Measurements from ENCODE around the gene PPP6R2. TPM values are rescaled to one million over a fixed set of nuclear protein-coding genes. Genes with fewer than 3 reads are reported as not detected.

Gene PPP6R2
- total and polyA plus RNA-seq, 9 of the 15 experiments (the other 6 are each of a cell fraction or from before 2014, with no cell fraction given), result 0.32 to 39.8 (median 21.4) TPM

DNA sequence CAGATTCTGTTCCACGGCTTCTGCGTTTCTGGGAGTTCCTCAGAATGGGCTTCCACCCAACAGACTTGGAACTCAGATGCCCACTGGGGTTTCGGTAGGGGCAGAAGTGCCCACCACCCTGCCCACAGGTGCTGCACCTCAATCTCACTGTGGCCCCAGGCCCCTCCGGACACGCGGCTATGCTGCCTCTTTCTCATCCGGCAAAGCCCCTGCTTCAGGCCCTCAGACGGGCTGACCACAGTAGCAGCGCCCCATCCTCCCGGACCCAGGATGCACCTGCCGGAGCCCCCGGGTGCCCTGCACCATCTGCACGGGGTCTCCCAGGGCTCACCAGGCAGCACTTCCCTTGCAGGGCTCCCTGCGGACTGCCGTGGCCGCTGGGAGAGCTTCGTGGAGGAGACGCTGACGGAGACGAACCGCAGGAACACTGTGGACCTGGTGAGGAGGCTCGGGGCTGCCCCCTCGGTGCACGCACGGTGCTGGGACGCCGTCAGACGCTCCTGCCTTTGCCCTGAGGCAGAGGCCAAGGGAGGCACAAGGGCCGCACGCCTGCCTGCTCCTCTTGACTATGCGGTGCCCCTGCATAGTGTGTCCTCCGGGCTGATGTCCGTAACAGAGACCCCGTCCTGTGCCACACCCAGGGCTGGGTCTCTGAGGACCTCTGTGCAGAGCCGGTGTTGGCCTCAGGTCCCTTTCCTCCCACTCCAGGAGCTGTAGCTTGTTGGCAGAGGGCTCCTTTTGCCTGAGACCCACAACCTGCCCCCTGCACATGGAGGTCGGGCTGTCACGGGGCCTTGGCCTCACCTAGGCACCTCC is 93.1 kb downstream of the PPP6R2 start:
- Histone ChIP-seq H3K27ac (ENCODE audit: extremely low read depth, low read depth, low read length) (no peak overlapping the region), H3K9me1 (ENCODE audit: control insufficient read depth, insufficient read depth, low read length) (no peaks in the 10 kb centered on the region), H3K4me1 (replicated peaks in 1 of 2; ENCODE audit: control insufficient read depth in 2 of 2, insufficient read depth in 2 of 2, low read length in 2 of 2) (peaks cover 0 to 5% of the 10 kb centered on the region in 2 experiments; a peak in 1 of 5 replicates), H3K27me3 (ENCODE audit: control insufficient read depth in 2 of 2, insufficient read depth in 2 of 2, low read length in 2 of 2) (no peaks in the 10 kb centered on the region), H3K4me3 (no peak overlapping the region), H3K9me3 (replicated peaks; ENCODE audit: control insufficient read depth, insufficient read depth, low read depth, low read length) (no peaks in the 10 kb centered on the region), H3K36me3 (ENCODE audit: control insufficient read depth, insufficient read depth, low read length) (peaks cover 62% of the 10 kb centered on the region; the same call in 2 of the 3 replicates), H3K79me2 (ENCODE audit: control insufficient read depth, insufficient read depth, low read length) (no peaks in the 10 kb centered on the region), H4K20me1 (replicated peaks; ENCODE audit: control insufficient read depth, insufficient read depth, low read length) (no peaks in the 10 kb centered on the region), H3K4me2 (ENCODE audit: insufficient read depth, low read length) (no peak overlapping the region), H3K9ac (ENCODE audit: insufficient read depth in 1 of 2, low read depth in 2 of 2, low read length in 2 of 2) (no peak overlapping the region), H2AFZ (ENCODE audit: low read depth, low read length) (no peak overlapping the region)
- POLR2A ChIA-PET, result interaction anchor here (0.9 to 1.2 kb wide), 2 partner anchors 10 to 15 kb away, joined by 5 read pairs; no protein-coding TSS in a partner anchor
- DNase-seq (ENCODE audit: extremely low read depth in 1 of 4, low spot score in 3 of 4), result no peak
- CTCF ChIA-PET (ENCODE audit: low intra/inter-chr PET ratio), result no interaction called here
- intact Hi-C loops (cut with micrococcal nuclease), result no loop called here
- 96% methylated on average over 15 of the region's 37 CpGs for WGBS (ENCODE audit: insufficient coverage, low coverage, missing lambda C conversion rate)
- in situ Hi-C loops (cut with MboI), result no loop called here
- FAIRE-seq, result no peak
- no peak for ATAC-seq
- no TSS peak for BruUV-seq (replicated peaks)
- TF ChIP-seq FOXA1 (IDR thresholded peaks at IDR 0.05; ENCODE audit: borderline replicate concordance) (no peak), ATF7 (IDR thresholded peaks at IDR 0.05) (no peak), SPI1 (IDR thresholded peaks at IDR 0.05; ENCODE audit: borderline replicate concordance, low read depth, low read length) (no peak), ZNF354B (CRISPR knock-in tag; IDR thresholded peaks at IDR 0.05) (no peak), ZNF766 (CRISPR knock-in tag; conservative IDR thresholded peaks at IDR 0.05) (no peak), E2F3 (CRISPR knock-in tag; IDR thresholded peaks at IDR 0.05) (no peak), HNRNPLL (IDR thresholded peaks at IDR 0.05; ENCODE audit: low read depth, low read length, poor library complexity, severe bottlenecking) (no peak), BCOR (IDR thresholded peaks at IDR 0.05) (no peak), ZNF165 (CRISPR knock-in tag; IDR thresholded peaks at IDR 0.05; ENCODE audit: borderline replicate concordance) (no peak), TCF7L2 (IDR thresholded peaks at IDR 0.05; ENCODE audit: low read depth, low read length) (no peak)
- TF ChIP-seq, protein P1, sequence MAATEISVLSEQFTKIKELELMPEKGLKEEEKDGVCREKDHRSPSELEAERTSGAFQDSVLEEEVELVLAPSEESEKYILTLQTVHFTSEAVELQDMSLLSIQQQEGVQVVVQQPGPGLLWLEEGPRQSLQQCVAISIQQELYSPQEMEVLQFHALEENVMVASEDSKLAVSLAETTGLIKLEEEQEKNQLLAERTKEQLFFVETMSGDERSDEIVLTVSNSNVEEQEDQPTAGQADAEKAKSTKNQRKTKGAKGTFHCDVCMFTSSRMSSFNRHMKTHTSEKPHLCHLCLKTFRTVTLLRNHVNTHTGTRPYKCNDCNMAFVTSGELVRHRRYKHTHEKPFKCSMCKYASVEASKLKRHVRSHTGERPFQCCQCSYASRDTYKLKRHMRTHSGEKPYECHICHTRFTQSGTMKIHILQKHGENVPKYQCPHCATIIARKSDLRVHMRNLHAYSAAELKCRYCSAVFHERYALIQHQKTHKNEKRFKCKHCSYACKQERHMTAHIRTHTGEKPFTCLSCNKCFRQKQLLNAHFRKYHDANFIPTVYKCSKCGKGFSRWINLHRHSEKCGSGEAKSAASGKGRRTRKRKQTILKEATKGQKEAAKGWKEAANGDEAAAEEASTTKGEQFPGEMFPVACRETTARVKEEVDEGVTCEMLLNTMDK (IDR thresholded peaks at IDR 0.05; ENCODE audit: borderline replicate concordance, insufficient read depth, low read depth, low read length, poor library complexity, severe bottlenecking), result no peak
- TF ChIP-seq, protein P2, sequence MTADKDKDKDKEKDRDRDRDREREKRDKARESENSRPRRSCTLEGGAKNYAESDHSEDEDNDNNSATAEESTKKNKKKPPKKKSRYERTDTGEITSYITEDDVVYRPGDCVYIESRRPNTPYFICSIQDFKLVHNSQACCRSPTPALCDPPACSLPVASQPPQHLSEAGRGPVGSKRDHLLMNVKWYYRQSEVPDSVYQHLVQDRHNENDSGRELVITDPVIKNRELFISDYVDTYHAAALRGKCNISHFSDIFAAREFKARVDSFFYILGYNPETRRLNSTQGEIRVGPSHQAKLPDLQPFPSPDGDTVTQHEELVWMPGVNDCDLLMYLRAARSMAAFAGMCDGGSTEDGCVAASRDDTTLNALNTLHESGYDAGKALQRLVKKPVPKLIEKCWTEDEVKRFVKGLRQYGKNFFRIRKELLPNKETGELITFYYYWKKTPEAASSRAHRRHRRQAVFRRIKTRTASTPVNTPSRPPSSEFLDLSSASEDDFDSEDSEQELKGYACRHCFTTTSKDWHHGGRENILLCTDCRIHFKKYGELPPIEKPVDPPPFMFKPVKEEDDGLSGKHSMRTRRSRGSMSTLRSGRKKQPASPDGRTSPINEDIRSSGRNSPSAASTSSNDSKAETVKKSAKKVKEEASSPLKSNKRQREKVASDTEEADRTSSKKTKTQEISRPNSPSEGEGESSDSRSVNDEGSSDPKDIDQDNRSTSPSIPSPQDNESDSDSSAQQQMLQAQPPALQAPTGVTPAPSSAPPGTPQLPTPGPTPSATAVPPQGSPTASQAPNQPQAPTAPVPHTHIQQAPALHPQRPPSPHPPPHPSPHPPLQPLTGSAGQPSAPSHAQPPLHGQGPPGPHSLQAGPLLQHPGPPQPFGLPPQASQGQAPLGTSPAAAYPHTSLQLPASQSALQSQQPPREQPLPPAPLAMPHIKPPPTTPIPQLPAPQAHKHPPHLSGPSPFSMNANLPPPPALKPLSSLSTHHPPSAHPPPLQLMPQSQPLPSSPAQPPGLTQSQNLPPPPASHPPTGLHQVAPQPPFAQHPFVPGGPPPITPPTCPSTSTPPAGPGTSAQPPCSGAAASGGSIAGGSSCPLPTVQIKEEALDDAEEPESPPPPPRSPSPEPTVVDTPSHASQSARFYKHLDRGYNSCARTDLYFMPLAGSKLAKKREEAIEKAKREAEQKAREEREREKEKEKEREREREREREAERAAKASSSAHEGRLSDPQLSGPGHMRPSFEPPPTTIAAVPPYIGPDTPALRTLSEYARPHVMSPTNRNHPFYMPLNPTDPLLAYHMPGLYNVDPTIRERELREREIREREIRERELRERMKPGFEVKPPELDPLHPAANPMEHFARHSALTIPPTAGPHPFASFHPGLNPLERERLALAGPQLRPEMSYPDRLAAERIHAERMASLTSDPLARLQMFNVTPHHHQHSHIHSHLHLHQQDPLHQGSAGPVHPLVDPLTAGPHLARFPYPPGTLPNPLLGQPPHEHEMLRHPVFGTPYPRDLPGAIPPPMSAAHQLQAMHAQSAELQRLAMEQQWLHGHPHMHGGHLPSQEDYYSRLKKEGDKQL (CRISPR knock-in tag; IDR thresholded peaks at IDR 0.05; ENCODE audit: borderline replicate concordance), result no peak
- TF ChIP-seq, protein P3, sequence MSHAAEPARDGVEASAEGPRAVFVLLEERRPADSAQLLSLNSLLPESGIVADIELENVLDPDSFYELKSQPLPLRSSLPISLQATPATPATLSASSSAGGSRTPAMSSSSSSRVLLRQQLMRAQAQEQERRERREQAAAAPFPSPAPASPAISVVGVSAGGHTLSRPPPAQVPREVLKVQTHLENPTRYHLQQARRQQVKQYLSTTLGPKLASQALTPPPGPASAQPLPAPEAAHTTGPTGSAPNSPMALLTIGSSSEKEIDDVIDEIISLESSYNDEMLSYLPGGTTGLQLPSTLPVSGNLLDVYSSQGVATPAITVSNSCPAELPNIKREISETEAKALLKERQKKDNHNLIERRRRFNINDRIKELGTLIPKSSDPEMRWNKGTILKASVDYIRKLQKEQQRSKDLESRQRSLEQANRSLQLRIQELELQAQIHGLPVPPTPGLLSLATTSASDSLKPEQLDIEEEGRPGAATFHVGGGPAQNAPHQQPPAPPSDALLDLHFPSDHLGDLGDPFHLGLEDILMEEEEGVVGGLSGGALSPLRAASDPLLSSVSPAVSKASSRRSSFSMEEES (CRISPR knock-in tag; IDR thresholded peaks at IDR 0.05), result no peak
